ENCODE data around the gene TELO2.

GRCh38 chr16:1534021-1535020 is 41.2 kb downstream of the TELO2 start:
- no peak for TF ChIP-seq CTCF (IDR thresholded peaks at IDR 0.05; ENCODE audit: low read depth, low read length)
- TF ChIP-seq EZH2phosphoT487 (IDR thresholded peaks at IDR 0.05; ENCODE audit: low read depth), result no peak
